K562 (cell line): Measurements from ENCODE around the gene SAP25. TPM values are rescaled to one million over a fixed set of nuclear protein-coding genes. Genes with fewer than 3 reads are reported as not detected.

Experiments
- ARID1B ChIP-seq: fragments of 450-650 bp; IDR thresholded peaks from 2 replicates; pipeline ENCODE4 v1.6.1; 2016; ENCODE audit warnings: antibody characterized with exemption, mild to moderate bottlenecking, inconsistent platforms
- CBFA2T3 ChIP-seq: fragments of 450-650 bp; IDR thresholded peaks from 2 replicates; pipeline ENCODE4 v1.6.1; 2017
- CXXC5 ChIP-seq: fragments of 250-450 bp; sonication (Bioruptor Pico); IDR thresholded peaks from 2 replicates; pipeline ENCODE4 v1.8.0; 2022; ENCODE audit warnings: inconsistent platforms, mild to moderate bottlenecking, moderate library complexity
- E2F8 ChIP-seq: fragments of 450-650 bp; IDR thresholded peaks from 2 replicates; pipeline ENCODE4 v1.7.1; 2018; ENCODE audit warnings: mild to moderate bottlenecking, low read depth; ENCODE audit not compliant: partially characterized antibody
- EP300 ChIP-seq: IDR thresholded peaks from 2 replicates; pipeline ENCODE4 v1.6.1; 2012; ENCODE audit warnings: low read length, improper control_type of control experiment
- GTF2F1 ChIP-seq: IDR thresholded peaks from 2 replicates; pipeline ENCODE4 v1.6.1; 2011; ENCODE audit warnings: low read depth, low read length, improper control_type of control experiment
- KHSRP ChIP-seq: fragments of 450-650 bp; IDR thresholded peaks from 2 replicates; pipeline ENCODE4 v1.6.1; 2017
- PHTF2 ChIP-seq: fragments of 250-450 bp; sonication (Bioruptor Pico); IDR thresholded peaks from 2 replicates; pipeline ENCODE4 v1.5.0; 2021; ENCODE audit warnings: mild to moderate bottlenecking
- POLR2B ChIP-seq: fragments of 450-650 bp; IDR thresholded peaks from 2 replicates; pipeline ENCODE4 v1.6.1; 2018; ENCODE audit warnings: low read depth; ENCODE audit not compliant: partially characterized antibody
- RFX5 ChIP-seq: IDR thresholded peaks from 2 replicates; pipeline ENCODE4 v1.6.1; 2011; ENCODE audit warnings: low read depth, mild to moderate bottlenecking, improper control_type of control experiment, low read length
- SAP30 ChIP-seq: fragments of 200-600 bp; sonication (generic); IDR thresholded peaks from 2 replicates; pipeline ENCODE4 v1.6.1; 2012; ENCODE audit warnings: borderline replicate concordance, low read depth, mild to moderate bottlenecking, moderate library complexity, low read length, control low read depth, inconsistent platforms; ENCODE audit not compliant: insufficient read depth, poor library complexity, severe bottlenecking
- SMARCE1 ChIP-seq: fragments of 450-650 bp; IDR thresholded peaks from 2 replicates; pipeline ENCODE4 v1.7.1; 2016; ENCODE audit warnings: mild to moderate bottlenecking
- SP1 ChIP-seq: sonication (generic); formaldehyde crosslinking; IDR thresholded peaks from 2 replicates; pipeline ENCODE4 v1.8.1; 2022; ENCODE audit warnings: mild to moderate bottlenecking, missing genetic modification reagents
- SRF ChIP-seq, 2 experiments: fragments of 250-450, 450-650 bp in 1 of 2; sonication (Bioruptor Pico) in 1 of 2; sonication (generic) in 1 of 2; formaldehyde crosslinking; IDR thresholded peaks; 2 replicates each; pipeline versions ENCODE4 v1.5.0 to v1.5.1; 2020 to 2022; ENCODE audit warnings: mild to moderate bottlenecking in 1 of 2, missing genetic modification reagents in 1 of 2
- STAT5A ChIP-seq: IDR thresholded peaks from 2 replicates; pipeline ENCODE4 v1.6.1; 2012; ENCODE audit warnings: low read length, inconsistent platforms, borderline replicate concordance
- WHSC1 ChIP-seq: IDR thresholded peaks from one replicate; pipeline ENCODE4 v1.6.1; 2012; ENCODE audit warnings: low read length, control low read depth, inconsistent platforms
- ZBTB1 ChIP-seq: sonication (generic); formaldehyde crosslinking; IDR thresholded peaks from 2 replicates; pipeline ENCODE4 v1.8.1; 2023; ENCODE audit warnings: missing genetic modification reagents, low read depth, mild to moderate bottlenecking, borderline replicate concordance
- ZBTB43 ChIP-seq: sonication (generic); formaldehyde crosslinking; IDR thresholded peaks from 2 replicates; pipeline ENCODE4 v1.8.0; 2023; ENCODE audit warnings: mild to moderate bottlenecking, missing genetic modification reagents
- ZFP1 ChIP-seq: fragments of 450-650 bp; formaldehyde crosslinking; IDR thresholded peaks from 2 replicates; pipeline ENCODE4 v1.4.0; 2020; ENCODE audit warnings: mild to moderate bottlenecking, mixed read lengths
- ZNF224 ChIP-seq: sonication (generic); formaldehyde crosslinking; IDR thresholded peaks from 2 replicates; pipeline ENCODE4 v1.8.0; 2022; ENCODE audit warnings: mild to moderate bottlenecking, missing genetic modification reagents
- ZNF316 ChIP-seq: fragments of 450-650 bp; IDR thresholded peaks from 2 replicates; pipeline ENCODE4 v1.6.1; 2016
- ZNF507 ChIP-seq: conservative IDR thresholded peaks from 2 replicates; pipeline ENCODE4 v1.6.1; 2017; ENCODE audit warnings: missing genetic modification characterization, missing compliant biosample characterization
- ZNF512 ChIP-seq: IDR thresholded peaks from 2 replicates; pipeline ENCODE4 v1.6.1; 2016; ENCODE audit warnings: missing genetic modification characterization, missing compliant biosample characterization
- ZNF764 ChIP-seq: fragments of 250-450 bp; sonication (Bioruptor Pico); IDR thresholded peaks from 2 replicates; pipeline ENCODE4 v1.4.0; 2020; ENCODE audit warnings: low read depth, mild to moderate bottlenecking, moderate library complexity
- ZNF780A ChIP-seq: fragments of 250-450 bp; sonication (Bioruptor Pico); IDR thresholded peaks from 2 replicates; pipeline ENCODE4 v1.5.0; 2021; ENCODE audit warnings: mild to moderate bottlenecking
- polyA plus RNA-seq, 8 experiments: library from polyadenylated mRNA; depleted of rRNA in 4 of 8; stranded (reverse) in 5 of 8; unstranded in 3 of 8; fragments of >200 nt; fragmentation: Nextera tagmentation in 2 of 8; fragmentation: Illumina TruSeq in 1 of 8; extraction: Ambion mirVana in 2 of 8; extraction: Trizol in 1 of 8; gene quantifications; 2 replicates each; pipeline versions ENCODE4 v1.2.1 to v1.2.3, GENCODE V29; 2011 to 2014; ENCODE audit warnings: inconsistent platforms in 1 of 8, missing spikeins in 1 of 8
- total RNA-seq, 7 experiments: library from RNA; depleted of rRNA in 6 of 7; stranded (reverse); fragments of >200 nt in 6 of 7; fragmentation: Illumina TruSeq in 2 of 7; extraction: Trizol in 2 of 7; gene quantifications; 2 replicates each; pipeline versions ENCODE4 v1.2.1 to v1.2.3, GENCODE V29; 2011 to 2021; ENCODE audit warnings: low replicate concordance in 1 of 7

SAP25 gene
- total and polyA plus RNA-seq, 9 of the 15 experiments (the other 6 are each of a cell fraction or from before 2014, with no cell fraction given) = 0.13 to 5.3 (median 0.78) TPM; not detected in 1

- TF ChIP-seq E2F8 (peak; percentile 100), RFX5 (no peak), ZBTB43 (CRISPR knock-in tag) (no peak), SMARCE1 (peak; percentile 16; the same call in 1 of the 2 replicates), GTF2F1 (0 out of 2 replicates have a peak, but pooled peaks have one; percentile 42), ZNF507 (no peak), SAP30 (peak; percentile 99), SP1 (CRISPR knock-in tag) (peak; percentile 94), ZNF780A (no peak), POLR2B (peak; percentile 94), WHSC1 (no peak), ZBTB1 (CRISPR knock-in tag) (no peak), ZNF224 (CRISPR knock-in tag) (no peak), SRF (CRISPR knock-in tag; IDR thresholded peaks at IDR 0.05) (0 out of 4 replicates have a peak, but pooled peaks of 1 of the 2 experiments have one; percentile 3), ZNF512 (no peak), ZFP1 (no peak), ZNF316 (no peak), ARID1B (no peak), CBFA2T3 (no peak), PHTF2 (CRISPR knock-in tag) (no peak; the same call in 1 of the 2 replicates), EP300 (no peak), KHSRP (no peak; the same call in 1 of the 2 replicates), ZNF764 (CRISPR knock-in tag) (0 out of 2 replicates have a peak, but pooled peaks have one; percentile 37), CXXC5 (CRISPR knock-in tag) (peak; percentile 95), STAT5A (no peak)
Observed at GRCh38 chr7:100538654-100539435, 34.9 kb downstream of the SAP25 start, which contains the start of gene AGFG2 (continued).
